ENCODE data around the gene DCTN2.
"Not testable (repeated sequence)": the region's sequence is repeated elsewhere in the genome, so short reads cannot be mapped to it uniquely, and the experiment has no call there.

The DCTN2 gene

GRCh38 chr12:57577981-57578758 lies 31.2 kb upstream of the DCTN2 start:
- no peak for DNase-seq (ENCODE audit: low spot score)
- TF ChIP-seq, protein P1, sequence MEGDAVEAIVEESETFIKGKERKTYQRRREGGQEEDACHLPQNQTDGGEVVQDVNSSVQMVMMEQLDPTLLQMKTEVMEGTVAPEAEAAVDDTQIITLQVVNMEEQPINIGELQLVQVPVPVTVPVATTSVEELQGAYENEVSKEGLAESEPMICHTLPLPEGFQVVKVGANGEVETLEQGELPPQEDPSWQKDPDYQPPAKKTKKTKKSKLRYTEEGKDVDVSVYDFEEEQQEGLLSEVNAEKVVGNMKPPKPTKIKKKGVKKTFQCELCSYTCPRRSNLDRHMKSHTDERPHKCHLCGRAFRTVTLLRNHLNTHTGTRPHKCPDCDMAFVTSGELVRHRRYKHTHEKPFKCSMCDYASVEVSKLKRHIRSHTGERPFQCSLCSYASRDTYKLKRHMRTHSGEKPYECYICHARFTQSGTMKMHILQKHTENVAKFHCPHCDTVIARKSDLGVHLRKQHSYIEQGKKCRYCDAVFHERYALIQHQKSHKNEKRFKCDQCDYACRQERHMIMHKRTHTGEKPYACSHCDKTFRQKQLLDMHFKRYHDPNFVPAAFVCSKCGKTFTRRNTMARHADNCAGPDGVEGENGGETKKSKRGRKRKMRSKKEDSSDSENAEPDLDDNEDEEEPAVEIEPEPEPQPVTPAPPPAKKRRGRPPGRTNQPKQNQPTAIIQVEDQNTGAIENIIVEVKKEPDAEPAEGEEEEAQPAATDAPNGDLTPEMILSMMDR (IDR thresholded peaks at IDR 0.05; ENCODE audit: borderline replicate concordance, control extremely low read depth, extremely low read depth, insufficient read depth, missing control alignments), result no peak
- in situ Hi-C loops (cut with MboI; ENCODE audit: low sequenced_read_pairs, unreplicated experiment), result no loop called here

DNA sequence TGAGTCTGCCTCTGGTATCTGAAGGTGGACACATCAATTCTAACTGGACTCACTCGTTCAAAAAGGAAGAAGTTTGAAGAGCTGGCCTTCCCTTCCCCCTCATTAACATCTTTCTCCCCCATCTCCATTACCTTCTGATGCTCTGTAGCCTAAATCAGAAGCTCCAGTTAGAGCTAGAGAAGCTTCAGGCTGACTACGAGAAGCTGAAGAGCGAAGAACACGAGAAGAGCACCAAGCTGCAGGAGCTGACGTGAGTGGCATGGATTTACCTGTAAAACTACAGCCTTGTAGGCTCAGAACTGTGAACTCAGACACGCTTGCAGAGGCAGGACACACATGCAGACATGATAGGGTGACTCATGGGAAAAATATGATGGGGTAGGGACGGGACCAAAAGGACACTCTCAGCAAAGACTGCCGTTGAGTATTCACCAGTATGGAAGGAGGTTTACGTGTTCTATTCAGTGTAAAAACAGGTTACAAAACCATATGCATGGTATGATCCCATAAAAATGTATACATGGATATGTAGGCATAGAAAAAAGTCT lies 29.7 kb upstream of the DCTN2 start:
- in situ Hi-C loops (cut with MboI; ENCODE audit: low sequenced_read_pairs, unreplicated experiment), result no loop called here
- DNase-seq (ENCODE audit: low spot score), result no peak
- TF ChIP-seq, protein P1 (IDR thresholded peaks at IDR 0.05; ENCODE audit: borderline replicate concordance, control extremely low read depth, extremely low read depth, insufficient read depth, missing control alignments), result no peak

DNA sequence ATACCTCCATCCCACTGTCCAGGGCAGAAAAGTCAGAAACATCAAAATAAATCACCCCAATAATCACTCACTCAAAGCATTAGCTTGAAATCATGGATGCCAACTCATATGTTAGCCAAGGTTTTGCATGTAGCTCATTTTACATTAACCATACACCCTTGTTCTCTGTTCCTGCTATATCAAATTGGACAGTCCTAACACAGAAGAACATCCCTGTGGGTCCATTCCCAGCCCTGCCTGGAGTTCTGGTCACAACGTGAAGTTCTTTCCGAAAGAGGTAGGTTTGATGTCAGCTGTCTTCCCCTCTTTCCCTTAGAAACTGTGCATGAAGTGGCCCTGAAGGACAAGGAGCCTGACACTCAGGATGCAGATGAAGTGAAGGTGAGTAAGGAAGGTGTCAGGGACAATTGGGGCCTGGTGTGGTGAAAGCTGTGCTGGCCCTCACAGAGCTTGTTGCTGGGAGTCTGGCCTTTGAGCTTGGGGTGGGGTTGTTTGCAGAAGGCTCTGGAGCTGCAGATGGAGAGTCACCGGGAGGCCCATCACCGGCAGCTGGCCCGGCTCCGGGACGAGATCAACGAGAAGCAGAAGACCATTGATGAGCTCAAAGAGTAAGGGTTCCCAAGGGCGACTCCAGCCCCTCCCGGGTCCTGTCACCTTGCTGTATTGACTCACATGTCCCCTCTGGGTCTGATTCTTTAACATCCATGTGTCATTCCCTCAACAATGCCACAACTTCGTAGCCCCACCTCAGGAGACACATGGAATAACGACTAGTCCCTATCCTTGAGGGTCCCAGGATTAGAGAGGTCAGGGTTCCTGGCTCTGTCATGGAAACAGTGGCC lies 29.0 kb upstream of the DCTN2 start:
- TF ChIP-seq, protein P1 (IDR thresholded peaks at IDR 0.05; ENCODE audit: borderline replicate concordance, control extremely low read depth, extremely low read depth, insufficient read depth, missing control alignments), result no peak
- no peak for DNase-seq (ENCODE audit: low spot score)
- in situ Hi-C loops (cut with MboI; ENCODE audit: low sequenced_read_pairs, unreplicated experiment), result no loop called here

GRCh38 chr12:57574795-57575194 lies 27.8 kb upstream of the DCTN2 start:
- DNase-seq (ENCODE audit: low spot score), result no peak
- TF ChIP-seq, protein P1 (IDR thresholded peaks at IDR 0.05; ENCODE audit: borderline replicate concordance, control extremely low read depth, extremely low read depth, insufficient read depth, missing control alignments), result no peak
- in situ Hi-C loops (cut with MboI; ENCODE audit: low sequenced_read_pairs, unreplicated experiment), result no loop called here

DNA sequence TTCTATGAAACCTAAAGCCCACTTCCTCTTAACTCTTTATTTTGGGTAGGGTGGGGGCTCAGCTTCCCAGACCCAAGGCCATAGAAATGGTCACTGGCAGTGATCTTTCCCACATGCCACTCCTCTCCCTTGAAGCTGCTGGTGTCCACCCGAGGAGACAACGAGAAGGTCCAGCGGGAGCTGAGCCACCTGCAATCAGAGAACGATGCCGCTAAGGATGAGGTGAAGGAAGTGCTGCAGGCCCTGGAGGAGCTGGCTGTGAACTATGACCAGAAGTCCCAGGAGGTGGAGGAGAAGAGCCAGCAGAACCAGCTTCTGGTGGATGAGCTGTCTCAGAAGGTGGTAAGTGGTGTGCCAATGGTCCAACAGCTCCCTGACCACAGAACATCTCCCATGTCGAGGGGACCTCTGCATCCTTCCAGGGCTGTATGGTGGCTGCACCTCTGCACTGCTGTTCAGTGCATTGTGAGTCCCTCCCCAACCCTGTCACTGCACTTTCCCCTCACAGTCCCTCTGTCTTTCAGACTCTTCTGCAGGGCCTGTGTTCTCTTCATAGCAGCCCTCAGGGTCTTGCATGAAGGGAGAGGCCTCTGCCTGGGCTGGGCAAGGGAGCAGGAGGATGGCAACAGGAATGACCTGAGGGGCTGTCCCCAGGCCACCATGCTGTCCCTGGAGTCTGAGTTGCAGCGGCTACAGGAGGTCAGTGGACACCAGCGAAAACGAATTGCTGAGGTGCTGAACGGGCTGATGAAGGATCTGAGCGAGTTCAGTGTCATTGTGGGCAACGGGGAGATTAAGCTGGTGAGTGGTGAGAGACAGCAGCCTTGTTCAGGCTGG lies 25.2 kb upstream of the DCTN2 start:
- DNase-seq (ENCODE audit: low spot score), result no peak
- in situ Hi-C loops (cut with MboI; ENCODE audit: low sequenced_read_pairs, unreplicated experiment), result no loop called here
- TF ChIP-seq, protein P1 (IDR thresholded peaks at IDR 0.05; ENCODE audit: borderline replicate concordance, control extremely low read depth, extremely low read depth, insufficient read depth, missing control alignments), result no peak

DNA sequence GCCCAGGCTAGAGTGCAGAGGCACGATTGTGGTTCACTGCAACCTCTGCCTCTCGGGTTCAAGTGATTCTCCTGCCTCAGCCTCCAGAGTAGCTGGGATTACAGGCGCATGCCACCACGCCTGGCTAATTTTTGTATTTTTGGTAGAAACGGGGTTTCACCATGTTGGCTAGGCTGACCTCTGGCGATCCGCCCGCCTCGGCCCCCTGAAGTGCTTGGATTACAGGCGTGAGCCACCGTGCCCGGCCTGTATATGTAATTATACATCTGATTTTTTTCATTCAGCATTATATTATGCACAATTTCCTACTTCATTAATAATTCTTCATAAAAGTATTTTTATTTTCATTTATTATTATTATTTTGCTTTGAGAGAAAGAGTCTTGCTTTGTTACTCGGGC lies 23.4 kb upstream of the DCTN2 start:
- in situ Hi-C loops (cut with MboI; ENCODE audit: low sequenced_read_pairs, unreplicated experiment); DNase-seq (ENCODE audit: low spot score): not testable (repeated sequence)
